Omental fat pad (tissue), 4 donors: ENCODE measurements around the gene HOGA1. TPM values are rescaled to one million over a fixed set of nuclear protein-coding genes. Genes with fewer than 3 reads are reported as not detected.
"Not testable (repeated sequence)": the region's sequence is repeated elsewhere in the genome, so short reads cannot be mapped to it uniquely, and the experiment has no call there.

Source experiments
- ATAC-seq: fragments of 150-250 bp; one replicate; pipeline ENCODE4 v1.9.1; 2016; ENCODE audit warnings: mild to moderate bottlenecking, moderate library complexity; ENCODE audit not compliant: low FRiP score
- DNase-seq: peaks from one replicate; pipeline ENCODE4 v3.0.0-alpha.2; 2019; ENCODE audit warnings: low spot score
- total RNA-seq, 4 donors: library from RNA; depleted of rRNA; stranded (reverse); fragments of >200 nt; gene quantifications; one replicate each; pipeline ENCODE4 v1.1.0, GENCODE V29; 2016
- TF ChIP-seq, protein P1 (sequence below), 3 donors: fragments of 450-650 bp; IDR thresholded peaks; one replicate each; pipeline ENCODE4 v1.5.1; 2016 to 2017; ENCODE audit warnings: antibody characterized with exemption in 3 of 3, mild to moderate bottlenecking in 3 of 3, moderate library complexity in 2 of 3

Gene HOGA1
- total RNA-seq, 4 donors from 2014 or later = 3.3 to 11.7 (median 7.6) TPM

DNA sequence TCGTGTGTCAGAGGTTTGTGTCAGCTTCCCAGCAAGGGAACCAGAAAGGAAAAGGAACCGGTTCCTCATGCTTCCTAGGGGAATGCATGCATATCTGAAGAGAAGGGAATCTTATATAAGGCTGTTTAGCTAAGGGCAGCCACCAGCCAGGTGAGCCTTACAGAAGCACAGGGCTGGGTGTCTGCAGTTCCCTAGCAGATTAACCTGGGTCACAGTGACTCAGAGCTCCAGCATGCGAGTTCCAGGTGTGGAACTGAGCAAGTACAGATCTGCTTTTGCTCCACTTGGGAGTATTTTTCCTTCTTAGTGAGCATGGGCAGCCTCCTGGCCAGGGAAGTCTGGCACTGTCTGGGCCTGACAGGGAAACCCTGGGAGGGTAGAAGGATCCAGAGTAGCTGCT is 12.6 kb upstream of the HOGA1 start:
- TF ChIP-seq, protein P1, sequence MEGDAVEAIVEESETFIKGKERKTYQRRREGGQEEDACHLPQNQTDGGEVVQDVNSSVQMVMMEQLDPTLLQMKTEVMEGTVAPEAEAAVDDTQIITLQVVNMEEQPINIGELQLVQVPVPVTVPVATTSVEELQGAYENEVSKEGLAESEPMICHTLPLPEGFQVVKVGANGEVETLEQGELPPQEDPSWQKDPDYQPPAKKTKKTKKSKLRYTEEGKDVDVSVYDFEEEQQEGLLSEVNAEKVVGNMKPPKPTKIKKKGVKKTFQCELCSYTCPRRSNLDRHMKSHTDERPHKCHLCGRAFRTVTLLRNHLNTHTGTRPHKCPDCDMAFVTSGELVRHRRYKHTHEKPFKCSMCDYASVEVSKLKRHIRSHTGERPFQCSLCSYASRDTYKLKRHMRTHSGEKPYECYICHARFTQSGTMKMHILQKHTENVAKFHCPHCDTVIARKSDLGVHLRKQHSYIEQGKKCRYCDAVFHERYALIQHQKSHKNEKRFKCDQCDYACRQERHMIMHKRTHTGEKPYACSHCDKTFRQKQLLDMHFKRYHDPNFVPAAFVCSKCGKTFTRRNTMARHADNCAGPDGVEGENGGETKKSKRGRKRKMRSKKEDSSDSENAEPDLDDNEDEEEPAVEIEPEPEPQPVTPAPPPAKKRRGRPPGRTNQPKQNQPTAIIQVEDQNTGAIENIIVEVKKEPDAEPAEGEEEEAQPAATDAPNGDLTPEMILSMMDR (IDR thresholded peaks at IDR 0.05) = no peak
- ATAC-seq (no peak), DNase-seq (no peak)

DNA sequence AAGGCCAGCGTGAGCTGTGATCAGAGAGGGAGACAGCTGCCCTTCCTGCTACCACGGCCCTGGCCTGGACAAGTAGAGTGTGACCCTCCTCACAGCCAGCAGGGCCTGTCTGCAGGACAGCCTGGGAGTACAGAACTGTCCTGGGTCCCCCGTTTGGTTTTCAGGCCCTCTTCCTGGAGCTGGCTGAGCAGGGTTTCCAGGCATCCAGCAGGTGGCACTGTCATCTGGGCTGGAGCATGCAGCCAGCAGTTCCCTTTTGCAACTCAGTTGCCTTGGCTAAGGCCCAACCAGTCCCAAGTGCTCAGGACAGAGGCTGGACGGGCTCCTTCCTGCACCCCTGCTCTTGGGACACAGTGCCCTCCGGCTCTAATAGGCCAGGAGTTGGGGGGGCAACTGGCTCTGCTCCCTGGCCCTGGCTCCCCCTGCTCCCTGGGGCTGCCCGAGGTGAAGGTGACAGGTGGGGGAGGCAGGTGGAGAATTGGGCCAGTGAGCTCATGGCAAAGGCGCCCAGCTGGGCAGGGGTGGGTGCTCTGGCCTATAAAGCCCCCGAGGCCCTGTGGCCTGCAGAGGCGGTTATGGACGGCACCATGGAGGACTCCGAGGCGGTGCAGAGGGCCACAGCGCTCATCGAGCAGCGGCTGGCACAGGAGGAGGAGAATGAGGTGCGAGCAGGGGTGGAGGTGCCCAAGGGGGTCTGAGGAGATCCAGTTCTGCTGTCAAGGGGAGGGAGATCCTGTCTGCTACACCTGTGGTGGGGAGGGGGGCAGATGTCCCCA is 11.8 kb upstream of the HOGA1 start, which contains the start of gene ANKRD2:
ANKRD2 (plus strand) TSS at position 566 of the 776 bp plus-strand sequence; CDS start at position 576, 10 bp downstream.
- peak; percentile 57 for DNase-seq
- TF ChIP-seq, protein P1 (IDR thresholded peaks at IDR 0.05) = no peak
- peak; percentile 51 for ATAC-seq

DNA sequence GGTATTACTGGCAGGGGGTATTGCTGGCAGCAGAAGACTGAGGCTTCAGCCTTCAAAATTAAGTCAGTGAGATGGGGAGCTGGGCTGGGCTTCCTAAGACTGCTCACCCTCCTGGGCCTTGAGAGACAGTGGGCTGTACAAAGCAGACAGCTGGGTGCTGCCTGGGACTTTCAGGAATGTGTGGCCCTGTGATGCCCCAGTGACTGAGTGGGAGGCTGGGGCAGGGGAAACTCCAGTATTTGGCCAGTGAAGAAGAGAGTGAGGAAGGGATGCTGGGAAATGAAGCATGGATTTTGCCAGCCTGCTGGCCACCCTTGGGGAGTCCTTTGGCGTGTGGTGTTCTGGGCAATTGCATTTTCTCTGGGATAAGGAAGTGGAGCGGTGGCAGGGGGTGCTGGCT is 11.2 kb upstream of the HOGA1 start:
- ATAC-seq (no peak), DNase-seq (no peak)
- TF ChIP-seq, protein P1 (IDR thresholded peaks at IDR 0.05) = no peak

DNA sequence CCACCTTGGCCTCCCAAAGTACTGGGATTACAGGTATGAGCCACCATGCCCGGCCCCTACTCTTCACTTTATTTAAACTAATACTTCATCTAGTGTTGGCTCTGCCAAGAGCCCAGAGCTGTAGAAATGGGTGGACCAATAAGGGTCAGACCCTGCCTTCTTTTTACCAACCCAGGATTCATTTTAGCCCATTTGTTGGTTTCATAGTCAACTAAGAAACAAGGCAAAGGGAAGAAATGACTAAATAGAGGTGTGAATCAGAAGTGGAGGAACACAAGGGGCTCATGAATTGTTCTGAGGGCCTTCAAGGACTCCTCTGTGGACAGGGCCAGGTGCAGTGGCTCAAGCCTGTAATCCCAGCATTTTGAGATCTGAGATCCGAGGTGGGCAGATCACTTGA is 10.5 kb upstream of the HOGA1 start:
- no peak for DNase-seq
- TF ChIP-seq, protein P1 (IDR thresholded peaks at IDR 0.05) = no peak
- ATAC-seq = no peak

DNA sequence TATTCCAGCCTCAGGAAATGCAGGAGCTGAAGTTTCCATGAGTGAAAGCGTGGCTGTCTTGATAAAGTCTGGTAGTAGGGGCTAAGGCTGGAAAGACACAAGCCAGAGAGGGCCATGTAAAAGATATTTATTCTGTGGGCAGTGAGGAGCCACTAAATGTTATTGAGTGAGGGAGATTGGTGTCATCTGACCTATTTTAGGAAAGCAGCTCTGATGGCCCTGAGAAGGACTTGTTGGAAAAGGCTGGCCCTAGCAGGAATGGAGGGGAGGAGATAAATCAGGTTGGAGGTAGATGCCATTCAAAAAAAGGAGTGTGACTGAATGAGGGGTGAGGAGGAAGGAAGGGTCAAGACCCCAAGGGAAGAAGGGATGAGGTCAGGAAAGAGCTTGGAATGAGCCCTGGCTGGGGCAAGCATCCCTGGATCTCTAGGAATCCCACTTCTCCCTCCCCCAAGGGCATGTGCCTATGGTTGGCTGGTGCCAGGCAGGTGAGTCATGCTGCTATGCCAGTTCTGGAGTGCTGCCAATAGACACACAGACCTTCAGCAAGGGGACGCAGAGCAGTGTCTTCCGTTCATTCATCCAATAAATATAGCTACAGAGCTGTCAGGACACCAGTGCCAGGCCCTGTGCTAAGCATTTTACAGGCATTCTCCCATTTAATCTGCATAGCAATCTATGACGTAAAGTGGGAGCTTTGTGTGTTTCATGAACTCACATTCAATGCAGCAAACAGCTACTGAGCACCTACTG is 9.6 kb upstream of the HOGA1 start:
- no peak for DNase-seq
- peak; percentile 72 for ATAC-seq
- TF ChIP-seq, protein P1 (IDR thresholded peaks at IDR 0.05) = no peak

DNA sequence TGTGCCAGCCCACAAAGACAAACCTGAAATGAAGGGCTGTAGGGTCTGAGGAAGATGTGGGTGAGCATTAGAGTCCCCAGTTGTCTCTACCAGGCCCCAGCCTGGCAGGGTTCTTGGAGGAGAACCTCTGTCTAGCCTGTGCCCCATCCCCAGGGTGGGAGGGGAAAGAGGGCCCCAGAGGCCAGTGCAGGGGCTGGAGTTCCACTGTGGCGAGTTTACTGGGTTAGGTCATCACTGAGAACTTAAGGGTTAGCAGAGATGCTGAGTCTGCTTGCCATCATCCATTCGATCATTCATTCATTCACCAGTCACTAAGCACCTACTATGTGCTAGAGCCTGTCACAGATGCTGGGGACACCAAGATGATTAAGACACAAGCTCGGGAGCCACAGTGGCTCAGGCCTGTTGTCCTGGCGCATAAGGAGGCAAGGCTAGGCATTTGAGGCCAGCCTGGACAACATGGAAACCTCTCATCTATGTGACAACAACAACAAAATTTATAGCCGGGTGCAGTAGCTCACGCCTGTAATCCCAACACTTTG is 9.0 kb upstream of the HOGA1 start:
- TF ChIP-seq, protein P1 (IDR thresholded peaks at IDR 0.05) = no peak
- DNase-seq = no peak
- no peak for ATAC-seq

DNA sequence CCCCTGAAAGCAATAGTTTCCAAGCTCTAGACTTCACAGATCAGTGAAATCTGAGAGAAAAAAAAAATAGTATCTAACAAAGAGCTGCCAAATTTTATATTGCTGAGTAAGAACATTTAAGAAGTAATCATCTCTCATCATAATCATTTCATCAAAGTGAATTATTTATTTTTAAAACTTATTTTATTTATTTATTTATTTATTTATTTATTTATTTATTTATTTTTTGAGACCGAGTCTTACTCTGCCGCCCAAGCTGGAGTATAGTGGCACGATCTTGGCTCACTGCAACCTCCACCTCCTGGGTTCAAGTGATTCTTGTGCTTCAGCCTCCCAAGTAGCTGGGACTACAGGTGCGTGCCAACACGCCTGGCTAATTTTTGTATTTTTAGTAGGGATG is 7.7 kb upstream of the HOGA1 start:
- ATAC-seq, DNase-seq: not testable (repeated sequence)
